ENCODE measurements around the gene MPND. TPM values are rescaled to one million over a fixed set of nuclear protein-coding genes. Genes with fewer than 3 reads are reported as not detected.
A peak's percentile ranks its signal among the peaks of the same experiment; 100 is the strongest.

The MPND gene
- total and polyA plus RNA-seq, 8 donors: 19.9 to 31.3 (median 25.8) TPM

DNA sequence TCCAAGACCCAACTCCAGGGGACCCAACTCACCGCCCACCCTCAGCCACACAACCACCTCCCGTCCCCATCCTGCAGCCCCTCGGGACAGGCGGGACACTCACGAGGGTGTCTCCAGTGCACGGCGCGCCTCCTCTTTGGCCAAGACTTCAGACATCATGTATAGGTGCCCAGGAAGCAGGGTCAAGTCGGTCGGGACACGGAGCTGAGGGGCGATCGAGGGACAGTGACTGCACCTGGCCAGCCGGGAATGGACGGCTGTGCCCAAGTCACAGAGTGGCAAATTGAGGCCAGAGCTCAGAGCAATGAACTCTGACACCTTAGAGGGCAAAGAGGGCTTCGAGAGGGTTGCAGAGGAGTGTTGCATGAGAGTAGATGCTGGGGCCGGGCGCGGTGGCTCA, 13.5 kb upstream of the MPND start:
- Histone ChIP-seq H3K27me3 (peaks cover 0 to 32% of the 10 kb centered on the region in 2 donors), H3K4me3 (no peak overlapping the region), H3K36me3 (no peaks in the 10 kb centered on the region), H3K4me1 (peaks cover 3 to 21% of the 10 kb centered on the region in 2 donors), H3K27ac (no peak overlapping the region), H3K9me3 (no peaks in the 10 kb centered on the region)
- DNase-seq: peak in 1 of 4 donors; percentile 51
- no peak for ATAC-seq
- intact Hi-C loops (cut with DNase I): no loop called here
- TF ChIP-seq, protein P1, sequence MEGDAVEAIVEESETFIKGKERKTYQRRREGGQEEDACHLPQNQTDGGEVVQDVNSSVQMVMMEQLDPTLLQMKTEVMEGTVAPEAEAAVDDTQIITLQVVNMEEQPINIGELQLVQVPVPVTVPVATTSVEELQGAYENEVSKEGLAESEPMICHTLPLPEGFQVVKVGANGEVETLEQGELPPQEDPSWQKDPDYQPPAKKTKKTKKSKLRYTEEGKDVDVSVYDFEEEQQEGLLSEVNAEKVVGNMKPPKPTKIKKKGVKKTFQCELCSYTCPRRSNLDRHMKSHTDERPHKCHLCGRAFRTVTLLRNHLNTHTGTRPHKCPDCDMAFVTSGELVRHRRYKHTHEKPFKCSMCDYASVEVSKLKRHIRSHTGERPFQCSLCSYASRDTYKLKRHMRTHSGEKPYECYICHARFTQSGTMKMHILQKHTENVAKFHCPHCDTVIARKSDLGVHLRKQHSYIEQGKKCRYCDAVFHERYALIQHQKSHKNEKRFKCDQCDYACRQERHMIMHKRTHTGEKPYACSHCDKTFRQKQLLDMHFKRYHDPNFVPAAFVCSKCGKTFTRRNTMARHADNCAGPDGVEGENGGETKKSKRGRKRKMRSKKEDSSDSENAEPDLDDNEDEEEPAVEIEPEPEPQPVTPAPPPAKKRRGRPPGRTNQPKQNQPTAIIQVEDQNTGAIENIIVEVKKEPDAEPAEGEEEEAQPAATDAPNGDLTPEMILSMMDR (IDR thresholded peaks at IDR 0.05): no peak

DNA sequence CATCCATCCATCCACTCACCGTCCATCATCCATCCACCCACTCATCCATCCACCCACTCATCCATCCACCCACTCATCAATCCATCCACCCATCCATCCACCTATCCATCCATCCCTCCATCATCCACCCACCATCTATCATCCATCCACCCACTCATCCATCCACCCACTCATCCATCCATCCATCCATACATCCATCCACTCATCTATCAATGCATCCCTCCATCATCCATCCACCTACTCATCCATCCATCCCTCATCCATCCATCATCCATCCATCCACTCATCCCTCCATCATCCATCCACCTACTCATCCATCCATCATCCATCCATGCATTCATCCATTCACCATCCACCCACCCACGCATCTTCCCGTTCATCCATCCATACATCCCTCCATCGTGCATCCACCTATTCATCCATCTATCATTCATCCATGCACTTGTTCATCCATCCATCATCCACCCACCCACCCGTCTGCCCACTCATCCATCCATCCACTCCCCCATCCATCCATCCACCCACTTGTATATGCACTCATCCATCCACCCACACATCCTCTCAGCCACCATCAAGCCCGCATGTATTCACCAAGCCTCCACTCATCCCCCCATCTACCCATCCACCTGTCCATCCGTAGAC, 8.3 kb upstream of the MPND start:
- no peak overlapping the region for H3K27ac ChIP-seq
- H3K9me3 ChIP-seq: no peaks in the 10 kb centered on the region
- no peak overlapping the region for H3K4me3 ChIP-seq
- H3K4me1 ChIP-seq: peaks cover 0 to 17% of the 10 kb centered on the region in 2 donors
- TF ChIP-seq, protein P1 (IDR thresholded peaks at IDR 0.05): no peak
- H3K27me3 ChIP-seq: no peaks in the 10 kb centered on the region
- DNase-seq (no peak), ATAC-seq (no peak)
- no peaks in the 10 kb centered on the region for H3K36me3 ChIP-seq
- intact Hi-C loops (cut with DNase I): no loop called here

DNA sequence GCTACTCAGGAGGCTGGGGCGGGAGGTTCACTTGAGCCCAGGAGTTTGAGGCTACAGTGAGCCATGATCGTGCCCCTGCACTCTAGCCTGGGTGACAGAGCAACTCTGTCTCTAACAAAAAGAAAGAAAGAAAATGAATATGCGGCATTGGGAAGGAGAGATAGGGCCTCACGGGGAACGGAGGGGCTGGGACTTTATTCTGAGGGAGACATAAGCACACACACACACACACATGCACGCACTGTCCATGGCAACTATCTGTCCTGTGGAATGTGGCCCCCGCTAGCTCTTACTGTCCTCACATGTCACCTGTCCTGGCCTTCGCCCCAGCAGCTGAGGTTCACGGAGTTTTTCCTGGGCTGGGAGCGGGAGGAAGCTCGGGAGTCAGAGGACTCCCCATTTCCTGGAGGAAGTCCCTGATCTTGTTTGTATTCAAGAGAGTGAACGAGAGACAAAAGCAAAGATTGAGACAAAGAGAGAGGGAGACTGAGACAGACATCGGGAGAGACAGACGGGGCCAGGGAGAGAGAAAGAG, 5.4 kb upstream of the MPND start:
- TF ChIP-seq, protein P1 (IDR thresholded peaks at IDR 0.05): no peak
- no peaks in the 10 kb centered on the region for H3K9me3 ChIP-seq
- ATAC-seq (no peak), DNase-seq (peak in 1 of 4 donors; percentile 48)
- intact Hi-C loops (cut with DNase I): no loop called here
- peaks cover 0 to 23% of the 10 kb centered on the region in 2 donors for H3K4me1 ChIP-seq
- peak overlapping the region; percentile 30 to 46 for H3K4me3 ChIP-seq
- no peaks in the 10 kb centered on the region for H3K27me3 ChIP-seq
- H3K36me3 ChIP-seq: no peaks in the 10 kb centered on the region
- H3K27ac ChIP-seq: peak overlapping the region; percentile 69 to 71

DNA sequence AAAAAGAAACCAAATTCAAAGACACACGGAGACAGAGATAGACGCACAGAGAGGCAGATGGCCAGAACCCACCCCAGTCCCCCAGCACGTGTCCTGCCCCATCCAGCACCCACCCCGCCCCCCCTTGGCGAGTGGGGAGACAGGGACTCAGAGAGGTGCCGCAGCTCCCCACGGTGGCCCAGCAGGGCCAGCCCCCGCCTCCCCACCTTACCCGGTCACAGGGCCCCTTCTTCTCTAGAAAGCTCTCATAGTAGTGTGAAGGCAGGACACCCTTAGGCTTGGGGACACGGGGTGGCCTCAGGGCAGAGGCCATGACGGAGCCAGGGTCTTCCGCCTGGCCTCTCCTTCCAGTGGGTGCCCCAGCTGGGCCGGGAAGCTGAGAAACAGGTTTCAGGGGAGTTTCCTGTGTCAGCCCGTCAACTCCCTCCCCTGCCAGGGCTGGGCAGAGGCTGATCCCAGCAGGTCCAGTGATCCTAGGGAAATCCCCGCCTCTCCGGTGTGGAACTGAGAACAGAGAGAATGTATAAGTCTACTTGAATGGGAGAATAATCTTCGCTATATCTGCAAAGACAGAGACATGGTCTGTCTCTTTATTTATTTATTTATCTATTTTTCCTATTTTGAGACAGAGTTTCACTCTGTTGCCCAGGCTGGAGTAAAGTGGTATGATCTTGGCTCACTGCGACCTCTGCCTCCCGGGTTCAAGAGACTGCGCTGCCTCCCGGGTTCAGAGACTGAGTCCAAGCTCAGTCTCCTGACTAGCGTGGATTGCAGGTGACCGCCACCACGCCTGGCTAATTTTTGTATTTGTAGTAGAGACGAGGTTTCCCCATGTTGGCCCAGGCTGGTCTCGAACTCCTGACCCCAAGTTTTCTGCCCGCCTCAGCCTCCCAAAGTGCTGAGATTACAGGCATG, 4.7 kb upstream of the MPND start, which contains the start of gene STAP2:
TSS of gene STAP2 (minus strand) at position 387 of the 915 bp plus-strand sequence. CDS start at position 313, 74 bp downstream.
- DNase-seq: peak in 2 of 4 donors; percentile 77 to 82
- H3K27ac ChIP-seq: peak within 1 kb of the TSS; percentile 69 to 71
- intact Hi-C loops (cut with DNase I): no loop called here
- peak within 1 kb of the TSS; percentile 30 to 46 for H3K4me3 ChIP-seq
- TF ChIP-seq, protein P1 (IDR thresholded peaks at IDR 0.05): no peak
- no peaks in the 10 kb centered on the region for H3K36me3 ChIP-seq
- H3K9me3 ChIP-seq: no peaks in the 10 kb centered on the region
- ATAC-seq: peak; percentile 25
- no peaks in the 10 kb centered on the region for H3K27me3 ChIP-seq
- H3K4me1 ChIP-seq: peaks cover 0 to 23% of the 10 kb centered on the region in 2 donors

DNA sequence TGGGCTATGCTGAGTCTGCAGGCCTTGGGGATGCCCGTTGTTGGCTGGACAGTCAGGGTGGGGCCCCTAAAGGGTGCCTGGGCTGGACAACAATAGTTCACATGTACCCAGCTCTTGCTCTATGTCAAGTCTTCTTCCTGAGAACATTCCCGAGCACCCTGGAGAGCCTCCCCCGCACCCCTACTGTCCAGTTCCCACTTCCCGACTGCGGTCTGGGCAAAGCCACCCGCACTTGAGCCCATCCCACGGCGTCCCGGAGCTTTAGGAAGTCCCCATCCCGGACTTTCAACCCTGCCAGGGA, 1.1 kb upstream of the MPND start:
- intact Hi-C loops (cut with DNase I): no loop called here

More for the DNA sequence above, 1.1 kb upstream of the MPND start:
- peaks cover 0 to 12% of the 10 kb centered on the region in 2 donors for H3K36me3 ChIP-seq
- peak overlapping the region; percentile 37 to 85 for H3K4me3 ChIP-seq
- no peaks in the 10 kb centered on the region for H3K9me3 ChIP-seq
- no peaks in the 10 kb centered on the region for H3K27me3 ChIP-seq
- ATAC-seq (peak; percentile 11), DNase-seq (no peak)
- TF ChIP-seq, protein P1 (IDR thresholded peaks at IDR 0.05): no peak
- H3K4me1 ChIP-seq: peaks cover 0 to 38% of the 10 kb centered on the region in 2 donors
- H3K27ac ChIP-seq: peak overlapping the region; percentile 88 to 93

Data from left lung (tissue), 10 donors.